SK-N-SH (cell line): Measurements from ENCODE around the gene EMP1.

Experiments
- EP300 ChIP-seq, 2 experiments: IDR thresholded peaks; 2 replicates each; pipeline versions ENCODE4 v1.4.0 to v1.6.1; 2012; ENCODE audit warnings: borderline replicate concordance in 1 of 2, low read depth in 1 of 2, low read length in 1 of 2
- FOXM1 ChIP-seq: IDR thresholded peaks from 2 replicates; pipeline ENCODE4 v1.4.0; 2012; ENCODE audit warnings: low read depth, mild to moderate bottlenecking
- POLR2AphosphoS5 ChIP-seq: IDR thresholded peaks from 2 replicates; pipeline ENCODE4 v1.6.1; 2012; ENCODE audit warnings: low read depth, low read length
- SIN3A ChIP-seq: IDR thresholded peaks from 2 replicates; pipeline ENCODE4 v1.6.1; 2012; ENCODE audit warnings: low read depth, mild to moderate bottlenecking, low read length, moderate library complexity, borderline replicate concordance
- TF ChIP-seq, protein P1 (sequence below): fragments of 200-600 bp; sonication (generic); IDR thresholded peaks from 2 replicates; pipeline ENCODE4 v1.6.1; 2017; ENCODE audit warnings: antibody characterized with exemption, mild to moderate bottlenecking, moderate library complexity

GRCh38 chr12:13230500-13230899 is 34.0 kb downstream of the EMP1 start:
- TF ChIP-seq, protein P1, sequence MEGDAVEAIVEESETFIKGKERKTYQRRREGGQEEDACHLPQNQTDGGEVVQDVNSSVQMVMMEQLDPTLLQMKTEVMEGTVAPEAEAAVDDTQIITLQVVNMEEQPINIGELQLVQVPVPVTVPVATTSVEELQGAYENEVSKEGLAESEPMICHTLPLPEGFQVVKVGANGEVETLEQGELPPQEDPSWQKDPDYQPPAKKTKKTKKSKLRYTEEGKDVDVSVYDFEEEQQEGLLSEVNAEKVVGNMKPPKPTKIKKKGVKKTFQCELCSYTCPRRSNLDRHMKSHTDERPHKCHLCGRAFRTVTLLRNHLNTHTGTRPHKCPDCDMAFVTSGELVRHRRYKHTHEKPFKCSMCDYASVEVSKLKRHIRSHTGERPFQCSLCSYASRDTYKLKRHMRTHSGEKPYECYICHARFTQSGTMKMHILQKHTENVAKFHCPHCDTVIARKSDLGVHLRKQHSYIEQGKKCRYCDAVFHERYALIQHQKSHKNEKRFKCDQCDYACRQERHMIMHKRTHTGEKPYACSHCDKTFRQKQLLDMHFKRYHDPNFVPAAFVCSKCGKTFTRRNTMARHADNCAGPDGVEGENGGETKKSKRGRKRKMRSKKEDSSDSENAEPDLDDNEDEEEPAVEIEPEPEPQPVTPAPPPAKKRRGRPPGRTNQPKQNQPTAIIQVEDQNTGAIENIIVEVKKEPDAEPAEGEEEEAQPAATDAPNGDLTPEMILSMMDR: no peak
- no peak for TF ChIP-seq EP300 (IDR thresholded peaks at IDR 0.05; ENCODE audit: borderline replicate concordance in 1 of 2, low read depth in 1 of 2, low read length in 1 of 2)
- TF ChIP-seq POLR2AphosphoS5: no peak
- no peak for TF ChIP-seq FOXM1
- TF ChIP-seq SIN3A: no peak
